Heart left ventricle (tissue), 16 donors: ENCODE data around the gene NKAIN2. TPM values are rescaled to one million over a fixed set of nuclear protein-coding genes. Genes with fewer than 3 reads are reported as not detected.

Experiments
- ATAC-seq, 4 donors: fragments of 200-7000 bp; cut with Tn5 transposase; one replicate each; pipeline ENCODE4 v1.9.1; 2020 to 2022; ENCODE audit warnings: moderate library complexity in 4 of 4, mild to moderate bottlenecking in 3 of 4, moderate number of reproducible peaks in 1 of 4
- DNase-seq, 5 donors: peaks; one replicate each; pipeline ENCODE4 v3.0.0-alpha.2; 2020
- H3K27ac ChIP-seq, 12 donors: fragments of 200-600 bp; sonication (generic) in 4 of 12; one replicate each; pipeline versions ENCODE4 v1.5.0 to v1.8.0; 2016 to 2022; ENCODE audit warnings: mild to moderate bottlenecking in 2 of 12
- H3K27me3 ChIP-seq, 9 donors: fragments of 200-600 bp; sonication (generic) in 2 of 9; one replicate each; pipeline versions ENCODE4 v1.5.1 to v1.8.0; 2016 to 2022; ENCODE audit warnings: mild to moderate bottlenecking in 3 of 9
- H3K36me3 ChIP-seq, 9 donors: fragments of 200-600 bp; sonication (generic) in 2 of 9; one replicate each; pipeline versions ENCODE4 v1.5.0 to v1.8.0; 2018 to 2022; ENCODE audit warnings: mild to moderate bottlenecking in 2 of 9
- H3K4me1 ChIP-seq, 12 donors: fragments of 200-600 bp; sonication (generic) in 4 of 12; one replicate each; pipeline versions ENCODE4 v1.5.0 to v1.8.0; 2016 to 2022; ENCODE audit warnings: mild to moderate bottlenecking in 3 of 12
- H3K4me3 ChIP-seq, 12 donors: fragments of 200-600 bp; sonication (generic) in 4 of 12; one replicate each; pipeline versions ENCODE4 v1.5.0 to v1.8.0; 2017 to 2022; ENCODE audit warnings: mild to moderate bottlenecking in 9 of 12, moderate library complexity in 4 of 12
- H3K9me3 ChIP-seq, 12 donors: fragments of 200-600 bp; sonication (generic) in 4 of 12; one replicate each; pipeline versions ENCODE4 v1.5.0 to v1.8.0; 2016 to 2022; ENCODE audit warnings: mild to moderate bottlenecking in 1 of 12
- POLR2A ChIP-seq, 2 donors: fragments of 450-650 bp; IDR thresholded peaks; one replicate each; pipeline ENCODE4 v1.6.1; 2017; ENCODE audit warnings: antibody characterized with exemption in 2 of 2, mild to moderate bottlenecking in 2 of 2, moderate library complexity in 2 of 2
- WGBS, 4 donors: extraction: QIAGEN DNeasy Blood & Tissue Kit in 2 of 4; methylation state at CpG; one replicate each; pipeline versions ENCODE4 v1.1.5 to v1.1.7; 2013 to 2018; 5-methylcytosine and 5-hydroxymethylcytosine counted together
- intact Hi-C, 10 donors: fragments of 100-400 bp; cut with DNase I; formaldehyde crosslinking; loops; one replicate each; pipeline versions ENCODE4 v1.11.1 to v1.14.2; 2022
- polyA plus RNA-seq, 2 donors: library from polyadenylated mRNA; stranded (reverse); fragments of 200-250 nt; gene quantifications; one replicate each; pipeline ENCODE4 v1.2.3, GENCODE V29; 2013
- total RNA-seq, 9 donors: library from RNA; depleted of rRNA in 2 of 9; stranded (reverse); fragments of >200 nt in 2 of 9; fragmentation: NEBNext Ultra II Directional in 3 of 9; extraction: Animal tissue kit (Norgen Biotek cat#: 25700) in 3 of 9; gene quantifications; one replicate each; pipeline versions ENCODE4 v1.1.0 to v1.2.4, GENCODE V29; 2016 to 2023
- TF ChIP-seq, protein P1 (sequence below), 12 donors: fragments of 200-600 bp; sonication (generic) in 4 of 12; IDR thresholded peaks; one replicate each; pipeline versions ENCODE4 v1.5.0 to v1.8.0; 2018 to 2022; ENCODE audit warnings: antibody characterized with exemption in 12 of 12, mild to moderate bottlenecking in 5 of 12
- donor health status: ischemic (EF 13 %, LVEDD 7.1; RV severe dilation, severe dysfunction).
- donor health status: healthy with polysubstance abuse.
- donor health status: DM: no; HTN: yes; CAD: no.
- donor health status: DM: no; HTN: no; CAD: no.
- donor health status: ischemic (EF 25% LVEDD 6.9; RV normal size, moderate dysfunction).
- donor health status: ischemic (EF 25% LVEDD 5.7; RV mildly dilated, moderate dysfunction).
- donor health status: healthy.
- donor health status: DM: yes; HTN: yes; CAD: no.
- donor health status: ischemic (EF 35%, LVEDD 5.7; RV mildly dilated, moderate dysfunction).
- donor health status: nonischemic (EF 11% LVEDD 7.7; RV severe dilation, severe dysfunction).
- donor health status: DM: yes; HTN: yes; CAD: no.
- donor health status: PGD.
- donor health status: ischemic (EF 29% LVEDD 5.4; RV normal size, mild dysfunction).
- donor health status: nonischemic (EF 23%, LVEDD 6.1; RV moderate dilation, normal function).

NKAIN2 gene
- total and polyA plus RNA-seq, 11 donors: 0.19 to 0.83 (median 0.33) TPM; not detected in 2

DNA sequence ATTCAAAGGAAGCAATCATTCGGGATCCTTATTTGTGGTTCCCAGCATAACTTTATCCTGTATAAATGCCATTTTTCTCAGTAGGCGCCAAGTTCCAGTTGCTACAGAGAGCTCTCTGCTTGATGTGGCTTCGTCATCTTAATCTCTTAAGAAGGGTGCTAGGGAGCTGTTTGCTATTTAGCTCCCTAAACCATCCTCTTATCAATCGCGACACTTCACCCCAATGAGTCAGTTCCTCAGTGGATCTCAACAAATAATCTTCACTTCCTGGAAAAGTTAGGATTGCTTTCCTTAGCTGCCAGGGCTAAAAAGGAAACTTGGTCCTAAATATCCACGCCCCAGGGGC, 1.3 kb upstream of the NKAIN2 start:
- peak overlapping the region in 5 of 12 donors; percentile 55 to 61 (median 56) for H3K4me3 ChIP-seq
- H3K9me3 ChIP-seq: no peaks in the 10 kb centered on the region
- intact Hi-C loops: loop anchor here in 8 of 10 donors (1.0 to 10.0 kb wide), 9 partner anchors 162 to 995 kb away; no protein-coding TSS in a partner anchor
- no peak overlapping the region for H3K27ac ChIP-seq
- peaks cover 0 to 18% (median 6%) of the 10 kb centered on the region in 12 donors for H3K4me1 ChIP-seq
- DNase-seq (no peak), ATAC-seq (peak in 2 of 4 donors; percentile 7 to 26)
- H3K27me3 ChIP-seq: peaks cover 0 to 61% (median 12%) of the 10 kb centered on the region in 9 donors
- TF ChIP-seq, protein P1, sequence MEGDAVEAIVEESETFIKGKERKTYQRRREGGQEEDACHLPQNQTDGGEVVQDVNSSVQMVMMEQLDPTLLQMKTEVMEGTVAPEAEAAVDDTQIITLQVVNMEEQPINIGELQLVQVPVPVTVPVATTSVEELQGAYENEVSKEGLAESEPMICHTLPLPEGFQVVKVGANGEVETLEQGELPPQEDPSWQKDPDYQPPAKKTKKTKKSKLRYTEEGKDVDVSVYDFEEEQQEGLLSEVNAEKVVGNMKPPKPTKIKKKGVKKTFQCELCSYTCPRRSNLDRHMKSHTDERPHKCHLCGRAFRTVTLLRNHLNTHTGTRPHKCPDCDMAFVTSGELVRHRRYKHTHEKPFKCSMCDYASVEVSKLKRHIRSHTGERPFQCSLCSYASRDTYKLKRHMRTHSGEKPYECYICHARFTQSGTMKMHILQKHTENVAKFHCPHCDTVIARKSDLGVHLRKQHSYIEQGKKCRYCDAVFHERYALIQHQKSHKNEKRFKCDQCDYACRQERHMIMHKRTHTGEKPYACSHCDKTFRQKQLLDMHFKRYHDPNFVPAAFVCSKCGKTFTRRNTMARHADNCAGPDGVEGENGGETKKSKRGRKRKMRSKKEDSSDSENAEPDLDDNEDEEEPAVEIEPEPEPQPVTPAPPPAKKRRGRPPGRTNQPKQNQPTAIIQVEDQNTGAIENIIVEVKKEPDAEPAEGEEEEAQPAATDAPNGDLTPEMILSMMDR (IDR thresholded peaks at IDR 0.05): no peak
- TF ChIP-seq POLR2A (IDR thresholded peaks at IDR 0.05): no peak
- WGBS, 4 donors: 22 to 26% (median 24%) methylated on average over 6 of the region's 6 CpGs
- no peaks in the 10 kb centered on the region for H3K36me3 ChIP-seq

DNA sequence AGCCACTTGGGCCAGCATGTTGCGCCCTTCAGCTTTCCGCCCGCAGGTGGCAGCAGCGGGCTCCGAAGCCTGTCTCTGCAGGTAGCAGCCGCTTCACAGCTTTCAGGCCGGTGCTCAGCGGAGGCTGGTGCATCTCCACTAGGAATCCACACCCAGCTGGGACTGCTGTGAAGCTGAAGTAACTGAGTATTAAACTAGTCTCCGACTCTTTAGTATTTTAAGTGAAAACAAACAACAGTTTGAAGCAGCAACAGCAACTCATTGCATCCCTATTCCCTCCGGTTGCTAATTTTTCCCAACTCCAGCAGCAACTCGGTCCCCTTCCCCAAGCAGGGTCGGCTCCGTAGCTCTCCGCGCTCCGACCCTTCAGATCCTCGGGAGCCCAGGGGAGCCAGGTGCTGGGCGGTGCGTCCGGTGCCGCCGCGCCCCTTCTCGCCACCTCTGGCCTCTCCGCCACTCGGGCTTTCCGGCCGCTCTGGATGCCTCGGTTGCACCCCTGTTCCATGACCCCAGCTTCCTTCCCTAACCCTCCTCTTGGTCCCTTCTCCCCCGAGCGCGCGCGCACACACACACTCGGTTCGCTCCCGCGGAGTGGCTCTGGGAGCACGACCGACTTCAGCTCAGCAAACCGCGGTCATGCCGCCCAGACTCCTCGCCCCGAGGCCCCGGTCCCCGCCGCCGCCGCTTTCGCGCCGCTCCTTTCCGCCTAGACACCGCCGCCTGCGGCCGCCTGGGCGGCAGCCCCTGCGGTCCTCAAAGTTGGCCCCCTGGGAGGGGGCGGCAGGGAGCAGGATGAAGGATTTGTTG, 765 bp upstream of the NKAIN2 start:
- Histone ChIP-seq H3K27ac (no peak overlapping the region), H3K4me1 (peaks cover 0 to 18% (median 6%) of the 10 kb centered on the region in 12 donors), H3K9me3 (no peaks in the 10 kb centered on the region), H3K4me3 (peak overlapping the region; percentile 24 to 61 (median 54)), H3K27me3 (peaks cover 0 to 66% (median 12%) of the 10 kb centered on the region in 9 donors), H3K36me3 (no peaks in the 10 kb centered on the region)
- peak; percentile 86 to 98 (median 96) for ATAC-seq
- TF ChIP-seq, protein P1 (IDR thresholded peaks at IDR 0.05): peak; percentile 68 to 90 (median 82)
- TF ChIP-seq POLR2A (IDR thresholded peaks at IDR 0.05): no peak
- DNase-seq: peak; percentile 58 to 84 (median 70)
- intact Hi-C loops: loop anchor here in 8 of 10 donors (1.0 to 10.0 kb wide), 9 partner anchors 162 to 994 kb away; no protein-coding TSS in a partner anchor
- 0 to 1% (median 1%) methylated on average over 49 to 61 of the region's 61 CpGs for whole genome bisulfite sequencing, 4 donors

DNA sequence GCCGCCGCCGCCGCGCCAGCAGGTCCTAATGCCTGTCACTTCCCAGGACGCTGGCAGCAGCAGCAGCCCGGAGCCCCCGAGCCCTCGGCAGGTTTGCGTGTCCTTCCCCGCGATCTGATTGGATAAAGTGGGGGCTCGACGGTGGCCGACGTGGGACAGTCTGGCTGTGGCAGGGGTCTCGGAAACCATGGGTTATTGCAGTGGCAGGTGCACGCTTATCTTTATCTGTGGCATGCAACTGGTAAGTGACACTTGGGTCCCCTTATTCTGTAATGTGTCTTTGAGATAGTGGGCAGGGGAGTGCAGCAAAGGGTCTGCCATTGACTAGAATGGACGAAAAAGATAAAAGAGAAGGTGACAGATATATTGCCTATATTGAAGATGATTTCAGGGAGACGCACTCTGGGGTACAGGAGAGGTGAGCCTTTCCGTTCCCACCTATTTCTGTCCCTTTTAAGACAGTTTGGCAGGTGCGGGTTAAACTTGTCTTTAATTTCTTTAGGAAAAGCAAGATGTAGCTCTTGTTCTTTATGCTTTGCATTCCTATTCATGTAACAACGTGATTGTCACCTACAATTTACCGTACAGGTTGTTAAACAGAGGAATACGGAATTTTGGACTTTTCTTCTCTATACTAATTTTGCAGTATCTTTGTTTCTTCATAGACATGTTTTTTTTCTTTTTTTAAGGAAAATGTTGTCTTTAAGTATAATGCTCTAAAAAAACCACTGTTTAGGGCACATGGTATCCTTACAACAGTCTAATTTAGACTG, 535 bp downstream of the NKAIN2 start:
- TF ChIP-seq, protein P1 (IDR thresholded peaks at IDR 0.05): no peak
- no peak for TF ChIP-seq POLR2A (IDR thresholded peaks at IDR 0.05)
- ATAC-seq: no peak

More for the DNA sequence above, 535 bp downstream of the NKAIN2 start:
- Histone ChIP-seq H3K4me3 (peak overlapping the region; percentile 9 to 61 (median 42)), H3K27ac (no peak overlapping the region), H3K27me3 (peaks cover 0 to 73% (median 15%) of the 10 kb centered on the region in 9 donors), H3K36me3 (no peaks in the 10 kb centered on the region), H3K9me3 (no peaks in the 10 kb centered on the region), H3K4me1 (peaks cover 0 to 18% (median 6%) of the 10 kb centered on the region in 12 donors)
- WGBS, 4 donors: 6 to 16% (median 11%) methylated on average over 13 to 25 of the region's 25 CpGs
- DNase-seq: peak in 2 of 5 donors; percentile 27 to 56
- intact Hi-C loops: loop anchor here in 8 of 10 donors (5.0 to 10.0 kb wide), 6 partner anchors 161 to 993 kb away; no protein-coding TSS in a partner anchor
